ENCODE measurements around the gene UNG.

Gene UNG

GRCh38 chr12:109150124-109150640, 52.8 kb downstream of the UNG start:
- H3K4me3 ChIP-seq (ENCODE audit: low read depth, low read length), result no peak overlapping the region
- peaks cover 1% of the 10 kb centered on the region for H3K4me1 ChIP-seq (ENCODE audit: control insufficient read depth, insufficient read depth, low read length)
- no peaks in the 10 kb centered on the region for H3K9me3 ChIP-seq (ENCODE audit: control insufficient read depth, insufficient read depth, low read length)
- peaks cover 3% of the 10 kb centered on the region for H3K36me3 ChIP-seq (ENCODE audit: control insufficient read depth, insufficient read depth, low read length)
- H3K9ac ChIP-seq (ENCODE audit: low read depth, low read length), result no peak overlapping the region
- H3K27me3 ChIP-seq (ENCODE audit: control insufficient read depth, insufficient read depth, low read length), result peaks cover 8% of the 10 kb centered on the region

DNA sequence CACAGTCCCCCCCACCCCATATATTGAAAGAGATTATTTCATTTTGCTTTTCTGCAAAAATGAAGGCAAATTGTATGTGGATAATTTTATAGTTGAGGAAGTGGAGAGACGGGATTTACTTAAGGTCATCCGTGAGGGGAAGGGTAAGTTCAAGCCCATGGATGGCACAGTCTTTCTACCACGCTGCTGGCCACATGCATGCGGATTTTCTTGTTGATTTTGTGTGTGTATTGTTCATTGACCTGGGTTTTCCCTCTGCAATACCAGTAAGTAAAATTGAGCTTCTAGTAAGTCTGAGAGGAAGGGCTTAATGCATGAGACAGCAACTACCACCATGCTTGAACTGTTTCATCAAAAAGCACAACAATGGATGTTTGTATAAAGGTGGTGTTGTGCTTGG, 54.1 kb downstream of the UNG start:
- peaks cover 8% of the 10 kb centered on the region for H3K27me3 ChIP-seq (ENCODE audit: control insufficient read depth, insufficient read depth, low read length)
- H3K9me3 ChIP-seq (ENCODE audit: control insufficient read depth, insufficient read depth, low read length), result no peaks in the 10 kb centered on the region
- H3K4me3 ChIP-seq (ENCODE audit: low read depth, low read length), result no peak overlapping the region
- H3K4me1 ChIP-seq (ENCODE audit: control insufficient read depth, insufficient read depth, low read length), result peaks cover 6% of the 10 kb centered on the region
- H3K36me3 ChIP-seq (ENCODE audit: control insufficient read depth, insufficient read depth, low read length), result peaks cover 3% of the 10 kb centered on the region
- H3K9ac ChIP-seq (ENCODE audit: low read depth, low read length), result no peak overlapping the region

GRCh38 chr12:109153821-109154441, 56.5 kb downstream of the UNG start:
- peaks cover 6% of the 10 kb centered on the region for H3K4me1 ChIP-seq (ENCODE audit: control insufficient read depth, insufficient read depth, low read length)
- no peak overlapping the region for H3K9ac ChIP-seq (ENCODE audit: low read depth, low read length)
- H3K4me3 ChIP-seq (ENCODE audit: low read depth, low read length), result peak overlapping the region; percentile 64
- no peaks in the 10 kb centered on the region for H3K9me3 ChIP-seq (ENCODE audit: control insufficient read depth, insufficient read depth, low read length)
- H3K27me3 ChIP-seq (ENCODE audit: control insufficient read depth, insufficient read depth, low read length), result peaks cover 8% of the 10 kb centered on the region
- peaks cover 3% of the 10 kb centered on the region for H3K36me3 ChIP-seq (ENCODE audit: control insufficient read depth, insufficient read depth, low read length)

DNA sequence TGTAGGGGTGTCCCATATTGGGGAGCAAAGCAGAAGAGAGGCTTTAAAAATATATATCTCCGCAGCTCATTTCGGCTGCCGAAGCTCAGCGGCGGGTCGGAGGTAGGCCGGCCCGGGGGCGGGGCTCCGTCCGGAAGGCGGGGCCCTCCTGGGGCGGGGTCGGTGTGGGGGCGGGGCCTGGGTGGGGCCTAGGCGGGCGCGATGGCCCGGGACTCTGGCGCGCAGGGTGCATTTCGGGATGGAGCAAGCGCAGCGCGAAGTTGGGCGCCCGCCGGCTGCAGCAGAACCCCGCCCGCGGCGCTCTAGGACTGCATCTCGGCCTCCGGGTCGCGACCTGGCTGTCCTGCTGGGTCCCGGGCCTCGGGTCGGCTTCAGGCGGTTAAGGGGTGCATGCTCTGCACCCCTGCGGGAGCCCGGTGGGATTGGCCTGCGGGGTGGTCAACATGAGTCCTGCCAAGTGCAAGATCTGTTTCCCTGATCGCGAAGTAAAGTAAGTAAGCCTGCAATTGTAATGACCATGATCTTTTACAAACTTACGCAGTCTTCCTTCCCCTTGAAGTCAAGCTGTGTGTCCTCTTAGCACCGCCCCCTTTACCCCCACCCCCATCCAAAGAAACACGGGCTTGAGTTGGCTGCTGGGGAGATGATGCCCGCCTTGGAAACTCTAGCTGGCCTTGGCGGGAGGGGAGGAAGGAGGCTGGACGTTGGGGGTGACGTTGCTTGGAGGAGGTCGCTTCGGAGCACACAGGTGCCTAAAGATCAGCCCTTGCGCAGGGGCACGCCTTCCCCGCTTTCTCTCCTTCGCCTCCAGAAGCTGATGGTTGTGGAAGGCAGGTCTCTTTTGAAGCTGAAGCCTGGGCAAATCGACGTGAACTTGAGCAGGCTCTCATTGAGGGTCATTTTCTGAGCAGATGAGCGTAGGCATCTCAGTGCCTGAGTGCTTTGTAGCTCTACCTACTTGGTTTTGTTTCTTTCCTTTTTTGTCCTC, 57.3 kb downstream of the UNG start:
- H3K9me3 ChIP-seq (ENCODE audit: control insufficient read depth, insufficient read depth, low read length), result no peaks in the 10 kb centered on the region
- H3K27me3 ChIP-seq (ENCODE audit: control insufficient read depth, insufficient read depth, low read length), result peaks cover 8% of the 10 kb centered on the region
- peak overlapping the region; percentile 79 for H3K9ac ChIP-seq (ENCODE audit: low read depth, low read length)
- peak overlapping the region; percentile 85 for H3K4me3 ChIP-seq (ENCODE audit: low read depth, low read length)
- H3K4me1 ChIP-seq (ENCODE audit: control insufficient read depth, insufficient read depth, low read length), result peaks cover 6% of the 10 kb centered on the region
- H3K36me3 ChIP-seq (ENCODE audit: control insufficient read depth, insufficient read depth, low read length), result peaks cover 3% of the 10 kb centered on the region

DNA sequence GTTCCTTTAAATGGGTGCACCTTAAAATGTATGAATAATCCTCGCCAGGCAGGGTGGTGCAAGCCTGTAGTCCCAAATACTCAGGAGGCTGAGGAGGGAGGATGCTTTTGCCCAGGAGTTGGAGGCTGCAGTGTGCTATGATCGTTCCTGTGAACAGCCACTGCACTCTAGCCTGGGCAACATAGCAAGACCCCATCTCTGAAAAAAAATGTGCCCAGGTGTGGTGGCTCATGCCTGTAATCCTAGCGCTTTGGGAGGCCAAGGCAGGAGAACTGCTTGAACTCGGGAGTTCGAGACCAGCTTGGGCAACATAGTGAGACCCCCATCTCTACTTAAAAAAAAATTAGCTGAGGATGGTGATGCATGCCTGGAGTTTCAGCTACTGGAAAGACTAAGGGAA, 58.6 kb downstream of the UNG start:
- Histone ChIP-seq H3K27me3 (ENCODE audit: control insufficient read depth, insufficient read depth, low read length) (peaks cover 8% of the 10 kb centered on the region), H3K4me3 (ENCODE audit: low read depth, low read length) (no peak overlapping the region), H3K4me1 (ENCODE audit: control insufficient read depth, insufficient read depth, low read length) (peaks cover 6% of the 10 kb centered on the region), H3K36me3 (ENCODE audit: control insufficient read depth, insufficient read depth, low read length) (peaks cover 3% of the 10 kb centered on the region), H3K9me3 (ENCODE audit: control insufficient read depth, insufficient read depth, low read length) (no peaks in the 10 kb centered on the region), H3K9ac (ENCODE audit: low read depth, low read length) (no peak overlapping the region)

DNA sequence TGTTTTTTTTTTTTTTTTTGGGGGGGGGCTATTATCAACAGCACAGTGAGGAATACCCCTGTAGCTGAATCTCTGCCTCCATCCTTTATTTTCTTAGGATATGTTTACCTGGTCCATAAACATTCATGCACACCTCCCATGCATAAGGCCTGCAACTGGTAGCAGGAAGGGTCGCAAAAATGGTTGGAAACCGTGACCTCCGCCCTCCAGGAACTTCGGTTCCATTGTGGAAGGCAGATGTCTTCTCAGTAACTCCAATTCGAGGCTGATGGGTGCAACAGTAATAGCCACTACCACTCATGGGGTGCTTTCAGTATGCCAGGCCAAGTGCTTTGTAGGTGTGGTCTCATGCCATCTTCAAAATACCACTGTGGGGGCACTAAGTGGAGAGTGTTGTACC, 59.2 kb downstream of the UNG start:
- Histone ChIP-seq H3K9me3 (ENCODE audit: control insufficient read depth, insufficient read depth, low read length) (no peaks in the 10 kb centered on the region), H3K4me1 (ENCODE audit: control insufficient read depth, insufficient read depth, low read length) (peaks cover 6% of the 10 kb centered on the region), H3K4me3 (ENCODE audit: low read depth, low read length) (no peak overlapping the region), H3K36me3 (ENCODE audit: control insufficient read depth, insufficient read depth, low read length) (peaks cover 3% of the 10 kb centered on the region), H3K27me3 (ENCODE audit: control insufficient read depth, insufficient read depth, low read length) (peaks cover 8% of the 10 kb centered on the region), H3K9ac (ENCODE audit: low read depth, low read length) (no peak overlapping the region)

- Histone ChIP-seq H3K36me3 (ENCODE audit: control insufficient read depth, insufficient read depth, low read length) (peaks cover 3% of the 10 kb centered on the region), H3K9me3 (ENCODE audit: control insufficient read depth, insufficient read depth, low read length) (no peaks in the 10 kb centered on the region), H3K4me1 (ENCODE audit: control insufficient read depth, insufficient read depth, low read length) (peaks cover 6% of the 10 kb centered on the region), H3K4me3 (ENCODE audit: low read depth, low read length) (no peak overlapping the region), H3K27me3 (ENCODE audit: control insufficient read depth, insufficient read depth, low read length) (peaks cover 8% of the 10 kb centered on the region), H3K9ac (ENCODE audit: low read depth, low read length) (no peak overlapping the region)
Observed at GRCh38 chr12:109157986-109158385, 60.6 kb downstream of the UNG start.

GRCh38 chr12:109160433-109160832, 63.0 kb downstream of the UNG start:
- Histone ChIP-seq H3K9ac (ENCODE audit: low read depth, low read length) (no peak overlapping the region), H3K9me3 (ENCODE audit: control insufficient read depth, insufficient read depth, low read length) (no peaks in the 10 kb centered on the region), H3K4me3 (ENCODE audit: low read depth, low read length) (no peak overlapping the region), H3K4me1 (ENCODE audit: control insufficient read depth, insufficient read depth, low read length) (peaks cover 3% of the 10 kb centered on the region), H3K36me3 (ENCODE audit: control insufficient read depth, insufficient read depth, low read length) (no peaks in the 10 kb centered on the region), H3K27me3 (ENCODE audit: control insufficient read depth, insufficient read depth, low read length) (no peaks in the 10 kb centered on the region)

Measured in iPS-15b (cell line).